Caco-2 (cell line): Measurements from ENCODE around the gene SHPK. TPM values are rescaled to one million over a fixed set of nuclear protein-coding genes. Genes with fewer than 3 reads are reported as not detected.

Experiments used
- BruUV-seq: library from RNA; stranded (reverse); fragments of 400-500 nt; replicated peaks from 2 replicates; lab custom pipeline; 2021; lab: Mats Ljungman, UMichigan
- CTCF ChIA-PET: fragments of 300-600 bp; sonication (Branson Sonifier 250); formaldehyde crosslinking; loops from one replicate; lab custom pipeline; 2022; ENCODE audit warnings: antibody characterized with exemption; lab: Charles Lee
- POLR2A ChIA-PET: fragments of 300-600 bp; sonication (Branson Sonifier 250); formaldehyde crosslinking; loops from one replicate; lab custom pipeline; 2022; ENCODE audit warnings: antibody characterized with exemption; lab: Charles Lee
- DNase-seq, 2 experiments: peaks; one replicate each; pipeline versions ENCODE4 v3.0.0 to v3.0.0-alpha.2; 2020 to 2022
- H3K27me3 ChIP-seq: replicated peaks from 2 replicates; pipeline ENCODE4 v1.6.0; 2011; ENCODE audit warnings: low read length; ENCODE audit not compliant: control insufficient read depth, insufficient read depth
- H3K36me3 ChIP-seq: 2 replicates; pipeline ENCODE4 v1.5.1; 2011; ENCODE audit warnings: low read length; ENCODE audit not compliant: control insufficient read depth, insufficient read depth
- H3K4me1 ChIP-seq: fragments of 250-450 bp; sonication (Bioruptor Pico); 2 replicates; pipeline ENCODE4 v1.5.1; 2020; ENCODE audit warnings: mild to moderate bottlenecking
- H3K4me3 ChIP-seq: 2 replicates; pipeline ENCODE4 v1.5.1; 2011; ENCODE audit warnings: low read depth, mild to moderate bottlenecking, control low read depth, low read length
- H3K9me3 ChIP-seq: fragments of 250-450 bp; sonication (Bioruptor Pico); 2 replicates; pipeline ENCODE4 v1.5.1; 2020; ENCODE audit warnings: mild to moderate bottlenecking, moderate library complexity
- H3K27ac Mint-ChIP-seq: one replicate; pipeline ENCODE4 v1.8.0; 2022; ENCODE audit warnings: mixed read lengths; ENCODE audit not compliant: unreplicated experiment
- H3K27me3 Mint-ChIP-seq: one replicate; pipeline ENCODE4 v1.8.0; 2022; ENCODE audit warnings: mixed read lengths; ENCODE audit not compliant: insufficient read depth, unreplicated experiment
- H3K36me3 Mint-ChIP-seq: one replicate; pipeline ENCODE4 v1.8.0; 2022; ENCODE audit warnings: mild to moderate bottlenecking, mixed read lengths; ENCODE audit not compliant: insufficient read depth, unreplicated experiment
- H3K4me1 Mint-ChIP-seq: one replicate; pipeline ENCODE4 v1.8.0; 2022; ENCODE audit warnings: low read depth, mixed read lengths; ENCODE audit not compliant: unreplicated experiment
- H3K4me3 Mint-ChIP-seq: one replicate; pipeline ENCODE4 v1.8.0; 2022; ENCODE audit warnings: mild to moderate bottlenecking, moderate library complexity, mixed read lengths; ENCODE audit not compliant: unreplicated experiment
- H3K9me3 Mint-ChIP-seq: one replicate; pipeline ENCODE4 v1.8.0; 2022; ENCODE audit warnings: mixed read lengths; ENCODE audit not compliant: unreplicated experiment
- intact Hi-C: fragments of 100-400 bp; cut with micrococcal nuclease; formaldehyde crosslinking; loops from one replicate; pipeline ENCODE4 v1.10.0; 2022; ENCODE audit not compliant: unreplicated experiment
- total RNA-seq: library from RNA; stranded (reverse); gene quantifications from 2 replicates; pipeline ENCODE4 v1.2.3, GENCODE V29; 2022
- TF ChIP-seq, protein P1 (sequence below), 2 experiments: fragments of 200-600 bp in 1 of 2; IDR thresholded peaks; 1 replicate in 1 of 2; 2 replicates in 1 of 2; pipeline versions ENCODE4 v1.5.1 to v1.8.0; 2011 to 2022; ENCODE audit warnings: antibody characterized with exemption in 1 of 2, control low read depth in 1 of 2, inconsistent platforms in 1 of 2, low read depth in 1 of 2, low read length in 1 of 2, mild to moderate bottlenecking in 1 of 2, moderate library complexity in 1 of 2; ENCODE audit not compliant: insufficient read depth in 1 of 2, severe bottlenecking in 1 of 2, unreplicated experiment in 1 of 2

Gene SHPK
- total RNA-seq, 1 experiment from 2014 or later = 17.7 TPM

DNA sequence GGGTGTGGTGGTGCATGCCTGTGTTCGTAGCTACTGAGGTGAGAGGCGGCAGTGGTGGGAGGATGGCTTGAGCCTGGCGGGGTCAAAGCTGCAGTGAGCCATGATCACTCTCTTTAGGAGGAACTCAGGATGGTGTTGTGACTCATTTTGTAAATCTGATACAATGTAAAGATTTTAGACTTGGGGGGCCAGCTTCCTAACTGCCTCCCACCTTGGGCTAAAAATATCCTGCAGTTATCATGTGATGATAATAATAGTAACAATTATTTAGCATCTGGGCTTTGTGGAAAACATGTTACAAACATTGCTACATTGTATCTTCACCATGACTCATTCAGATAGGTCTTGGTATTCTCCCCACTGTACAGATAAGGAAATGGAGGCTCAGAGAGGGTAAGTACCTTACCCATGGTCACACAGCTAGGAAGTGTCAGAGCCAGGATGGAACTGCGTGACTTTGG is 7.9 kb upstream of the SHPK start:
- Histone ChIP-seq H3K27me3 (no peaks in the 10 kb centered on the region), H3K4me1 (no peaks in the 10 kb centered on the region), H3K36me3 (no peaks in the 10 kb centered on the region), H3K4me3 (no peak overlapping the region), H3K9me3 (no peaks in the 10 kb centered on the region)
- ChIA-PET CTCF (no interaction called here), POLR2A (no interaction called here)
- H3K27ac Mint-ChIP-seq = no peak overlapping the region
- TF ChIP-seq, protein P1, sequence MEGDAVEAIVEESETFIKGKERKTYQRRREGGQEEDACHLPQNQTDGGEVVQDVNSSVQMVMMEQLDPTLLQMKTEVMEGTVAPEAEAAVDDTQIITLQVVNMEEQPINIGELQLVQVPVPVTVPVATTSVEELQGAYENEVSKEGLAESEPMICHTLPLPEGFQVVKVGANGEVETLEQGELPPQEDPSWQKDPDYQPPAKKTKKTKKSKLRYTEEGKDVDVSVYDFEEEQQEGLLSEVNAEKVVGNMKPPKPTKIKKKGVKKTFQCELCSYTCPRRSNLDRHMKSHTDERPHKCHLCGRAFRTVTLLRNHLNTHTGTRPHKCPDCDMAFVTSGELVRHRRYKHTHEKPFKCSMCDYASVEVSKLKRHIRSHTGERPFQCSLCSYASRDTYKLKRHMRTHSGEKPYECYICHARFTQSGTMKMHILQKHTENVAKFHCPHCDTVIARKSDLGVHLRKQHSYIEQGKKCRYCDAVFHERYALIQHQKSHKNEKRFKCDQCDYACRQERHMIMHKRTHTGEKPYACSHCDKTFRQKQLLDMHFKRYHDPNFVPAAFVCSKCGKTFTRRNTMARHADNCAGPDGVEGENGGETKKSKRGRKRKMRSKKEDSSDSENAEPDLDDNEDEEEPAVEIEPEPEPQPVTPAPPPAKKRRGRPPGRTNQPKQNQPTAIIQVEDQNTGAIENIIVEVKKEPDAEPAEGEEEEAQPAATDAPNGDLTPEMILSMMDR (IDR thresholded peaks at IDR 0.05; ENCODE audit: insufficient read depth in 1 of 2, low read depth in 1 of 2, low read length in 1 of 2, severe bottlenecking in 1 of 2, unreplicated experiment in 1 of 2) = no peak
- no peak overlapping the region for H3K4me3 Mint-ChIP-seq
- no peaks in the 10 kb centered on the region for H3K27me3 Mint-ChIP-seq
- no peak for DNase-seq
- no TSS peak for BruUV-seq
- intact Hi-C loops = no loop called here
- no peaks in the 10 kb centered on the region for H3K9me3 Mint-ChIP-seq
- H3K4me1 Mint-ChIP-seq = no peaks in the 10 kb centered on the region
- H3K36me3 Mint-ChIP-seq = peaks cover 11% of the 10 kb centered on the region

DNA sequence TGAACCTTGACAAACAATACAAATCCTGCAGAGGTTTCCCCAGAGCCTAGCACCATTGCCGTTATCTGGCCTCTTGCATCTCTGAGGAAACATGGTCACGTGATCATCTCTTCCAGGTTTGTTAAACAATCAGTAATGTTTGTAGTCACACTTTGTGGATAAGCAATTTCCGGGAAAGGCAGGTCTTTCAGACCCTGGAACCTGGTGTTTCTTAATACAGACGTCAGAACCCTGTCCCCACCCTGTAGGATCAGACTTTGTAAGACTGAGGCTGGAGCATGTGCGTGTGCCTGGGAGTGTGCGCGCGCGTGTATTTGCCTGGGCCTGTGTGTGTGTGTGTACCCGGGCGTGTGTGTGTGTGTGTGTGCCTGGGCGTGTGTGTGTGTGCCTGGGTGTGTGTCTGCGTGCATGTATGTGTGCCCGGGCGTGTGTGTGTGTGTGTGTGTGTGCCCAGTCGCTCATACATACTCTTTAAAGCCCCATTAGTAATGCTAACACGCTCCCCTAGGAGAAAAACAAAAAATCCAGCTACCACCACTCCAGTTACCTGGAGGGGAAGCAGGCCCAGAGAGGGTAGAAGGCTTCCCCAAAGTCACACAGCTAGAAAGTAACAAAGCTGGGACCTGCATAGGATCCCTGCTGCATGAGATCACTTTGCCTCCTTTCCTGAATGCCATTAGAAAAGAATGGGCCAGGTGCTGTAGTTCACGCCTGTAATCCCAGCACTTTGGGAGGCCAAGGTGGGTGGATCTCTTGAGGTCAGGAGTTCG is 5.9 kb upstream of the SHPK start:
- POLR2A ChIA-PET = no interaction called here
- Histone ChIP-seq H3K36me3 (no peaks in the 10 kb centered on the region), H3K27me3 (no peaks in the 10 kb centered on the region)

DNA sequence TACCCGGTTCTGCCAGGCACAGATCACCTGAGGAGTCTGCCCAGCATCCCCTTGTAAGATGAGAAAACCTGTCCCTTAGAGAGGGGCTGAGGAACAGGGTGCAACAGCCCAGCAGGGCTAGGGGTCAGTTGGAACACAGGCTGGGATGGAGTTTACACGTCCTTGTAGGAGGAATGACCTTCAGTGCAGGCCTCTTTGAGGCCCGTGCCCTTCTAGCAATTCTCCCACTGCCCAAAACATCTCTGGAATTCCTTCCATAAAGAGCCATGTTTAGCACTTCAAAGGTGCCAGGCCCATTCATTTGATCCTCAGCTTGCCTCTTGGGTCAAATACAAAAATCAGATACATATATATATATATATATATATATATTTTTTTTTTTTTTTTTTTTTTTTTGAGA is 5.0 kb upstream of the SHPK start:
- intact Hi-C loops = no loop called here
- no peak overlapping the region for H3K27ac Mint-ChIP-seq

More for the DNA sequence above, 5.9 kb upstream of the SHPK start:
- no peaks in the 10 kb centered on the region for H3K4me1 Mint-ChIP-seq
- no peak overlapping the region for H3K4me3 ChIP-seq
- TF ChIP-seq, protein P1 (IDR thresholded peaks at IDR 0.05; ENCODE audit: insufficient read depth in 1 of 2, low read depth in 1 of 2, low read length in 1 of 2, severe bottlenecking in 1 of 2, unreplicated experiment in 1 of 2) = no peak
- no TSS peak for BruUV-seq
- H3K27me3 Mint-ChIP-seq = no peaks in the 10 kb centered on the region
- no peaks in the 10 kb centered on the region for H3K9me3 Mint-ChIP-seq
- H3K4me1 ChIP-seq = no peaks in the 10 kb centered on the region
- no peak overlapping the region for H3K4me3 Mint-ChIP-seq
- no peaks in the 10 kb centered on the region for H3K9me3 ChIP-seq
- H3K27ac Mint-ChIP-seq = no peak overlapping the region
- peaks cover 6% of the 10 kb centered on the region for H3K36me3 Mint-ChIP-seq
- intact Hi-C loops = no loop called here
- peak in 1 of 2 experiments; percentile 22 for DNase-seq
- CTCF ChIA-PET = no interaction called here

More for the DNA sequence above, 5.0 kb upstream of the SHPK start:
- H3K9me3 Mint-ChIP-seq = no peaks in the 10 kb centered on the region
- Histone ChIP-seq H3K27me3 (no peaks in the 10 kb centered on the region), H3K9me3 (no peaks in the 10 kb centered on the region), H3K4me1 (no peaks in the 10 kb centered on the region), H3K4me3 (no peak overlapping the region), H3K36me3 (no peaks in the 10 kb centered on the region)
- peaks cover 6% of the 10 kb centered on the region for H3K36me3 Mint-ChIP-seq
- DNase-seq = no peak
- no peak overlapping the region for H3K4me3 Mint-ChIP-seq
- no peaks in the 10 kb centered on the region for H3K27me3 Mint-ChIP-seq
- TF ChIP-seq, protein P1 (IDR thresholded peaks at IDR 0.05; ENCODE audit: insufficient read depth in 1 of 2, low read depth in 1 of 2, low read length in 1 of 2, severe bottlenecking in 1 of 2, unreplicated experiment in 1 of 2) = no peak
- no peaks in the 10 kb centered on the region for H3K4me1 Mint-ChIP-seq
- ChIA-PET POLR2A (interaction anchor here (0.6 kb wide), 1 partner anchor 30 kb away, joined by 7 read pairs; no protein-coding TSS in a partner anchor), CTCF (no interaction called here)
- BruUV-seq = no TSS peak
